ENCODE results near the gene SREBF1.

SREBF1 gene

GRCh38 chr17:17795946-17796786 lies 40.6 kb downstream of the SREBF1 start:
- DNase-seq (ENCODE audit: low read depth), result no peak

GRCh38 chr17:17795296-17795695 lies 41.5 kb downstream of the SREBF1 start:
- no peak for DNase-seq (ENCODE audit: low read depth)

- DNase-seq (ENCODE audit: low read depth), result no peak
Measured at GRCh38 chr17:17794382-17794781, 42.4 kb downstream of the SREBF1 start.

GRCh38 chr17:17793378-17794214 lies 43.2 kb downstream of the SREBF1 start:
- no peak for DNase-seq (ENCODE audit: low read depth)

- peak; percentile 36 for DNase-seq (ENCODE audit: low read depth)
Measured at GRCh38 chr17:17792551-17793377, 44.0 kb downstream of the SREBF1 start.

- no peak for DNase-seq (ENCODE audit: low read depth)
Measured at GRCh38 chr17:17792037-17792550, 44.7 kb downstream of the SREBF1 start.

GRCh38 chr17:17790637-17791464 lies 45.9 kb downstream of the SREBF1 start:
- no peak for DNase-seq (ENCODE audit: low read depth)

GRCh38 chr17:17789828-17790636 lies 46.8 kb downstream of the SREBF1 start:
- no peak for DNase-seq (ENCODE audit: low read depth)

GRCh38 chr17:17789410-17789809 lies 47.4 kb downstream of the SREBF1 start:
- no peak for DNase-seq (ENCODE audit: low read depth)

GRCh38 chr17:17788967-17789366 lies 47.8 kb downstream of the SREBF1 start:
- no peak for DNase-seq (ENCODE audit: low read depth)

- DNase-seq (ENCODE audit: low read depth), result no peak
Measured at GRCh38 chr17:17787568-17787967, 49.2 kb downstream of the SREBF1 start.

GRCh38 chr17:17786998-17787397 lies 49.8 kb downstream of the SREBF1 start:
- DNase-seq (ENCODE audit: low read depth), result no peak

- no peak for DNase-seq (ENCODE audit: low read depth)
Measured at GRCh38 chr17:17785407-17785806, 51.4 kb downstream of the SREBF1 start.

GRCh38 chr17:17784657-17785267 lies 52.0 kb downstream of the SREBF1 start:
- no peak for DNase-seq (ENCODE audit: low read depth)

GRCh38 chr17:17783825-17784656 lies 52.7 kb downstream of the SREBF1 start:
- DNase-seq (ENCODE audit: low read depth), result no peak

- peak; percentile 35 for DNase-seq (ENCODE audit: low read depth)
Measured at GRCh38 chr17:17783116-17783824, 53.5 kb downstream of the SREBF1 start.

- DNase-seq (ENCODE audit: low read depth), result no peak
Measured at GRCh38 chr17:17782523-17783115, 54.2 kb downstream of the SREBF1 start.
